WTC11 (cell line): ENCODE data around the gene COX7B2. TPM values are rescaled to one million over a fixed set of nuclear protein-coding genes. Genes with fewer than 3 reads are reported as not detected.

Experiments used
- ATAC-seq: fragments of 200-7000 bp; cut with Tn5 transposase; 2 replicates; pipeline ENCODE4 v1.10.0; 2021; ENCODE audit warnings: mild to moderate bottlenecking, moderate library complexity
- CTCF ChIA-PET: fragments of 300-600 bp; sonication (Branson Sonifier 250); formaldehyde crosslinking; loops from one replicate; lab custom pipeline; 2021; ENCODE audit warnings: antibody characterized with exemption; lab: Charles Lee
- POLR2A ChIA-PET: fragments of 350-600 bp; sonication (Branson Sonifier 250); formaldehyde crosslinking; loops from one replicate; lab custom pipeline; 2021; ENCODE audit warnings: antibody characterized with exemption; lab: Charles Lee
- DNase-seq: peaks from one replicate; pipeline ENCODE4 v3.0.0; 2021; ENCODE audit warnings: low spot score
- H3K27ac Mint-ChIP-seq: 2 replicates; pipeline ENCODE4 v1.8.0; 2021; ENCODE audit warnings: mixed read lengths
- H3K27me3 Mint-ChIP-seq: 2 replicates; pipeline ENCODE4 v1.8.0; 2021; ENCODE audit warnings: low read depth, mild to moderate bottlenecking, moderate library complexity, mixed read lengths
- H3K36me3 Mint-ChIP-seq: 2 replicates; pipeline ENCODE4 v1.8.0; 2021; ENCODE audit warnings: mixed read lengths
- H3K4me1 Mint-ChIP-seq: 2 replicates; pipeline ENCODE4 v1.8.0; 2022; ENCODE audit warnings: mixed read lengths
- H3K4me3 Mint-ChIP-seq: 2 replicates; pipeline ENCODE4 v1.8.0; 2021; ENCODE audit warnings: mild to moderate bottlenecking, moderate library complexity, mixed read lengths
- H3K9me3 Mint-ChIP-seq: 2 replicates; pipeline ENCODE4 v1.8.0; 2021; ENCODE audit warnings: mixed read lengths
- CREB1 ChIP-seq: sonication (generic); formaldehyde crosslinking; IDR thresholded peaks from 2 replicates; pipeline ENCODE4 v1.8.0; 2023; ENCODE audit warnings: mild to moderate bottlenecking, missing genetic modification reagents
- CREM ChIP-seq: sonication (generic); formaldehyde crosslinking; IDR thresholded peaks from 2 replicates; pipeline ENCODE4 v1.8.1; 2022; ENCODE audit warnings: mild to moderate bottlenecking, missing genetic modification reagents, moderate library complexity
- CTCF ChIP-seq: fragments of 200-600 bp; IDR thresholded peaks from 2 replicates; pipeline ENCODE4 v1.8.0; 2022; ENCODE audit warnings: antibody characterized with exemption
- FOXJ3 ChIP-seq: sonication (generic); formaldehyde crosslinking; IDR thresholded peaks from 2 replicates; pipeline ENCODE4 v1.9.0; 2021; ENCODE audit warnings: missing genetic modification reagents, mild to moderate bottlenecking, borderline replicate concordance
- HMGA2 ChIP-seq: fragments of 250-450 bp; sonication (Bioruptor Pico); IDR thresholded peaks from 2 replicates; pipeline ENCODE4 v1.4.0; 2021; ENCODE audit warnings: mild to moderate bottlenecking, moderate library complexity
- JUN ChIP-seq: sonication (generic); formaldehyde crosslinking; IDR thresholded peaks from 2 replicates; pipeline ENCODE4 v1.8.0; 2023; ENCODE audit warnings: mild to moderate bottlenecking, missing genetic modification reagents
- NR3C1 ChIP-seq: sonication (generic); formaldehyde crosslinking; conservative IDR thresholded peaks from 2 replicates; pipeline ENCODE4 v1.8.1; 2023; ENCODE audit warnings: low read depth, mild to moderate bottlenecking, missing genetic modification reagents
- PREB ChIP-seq: sonication (generic); formaldehyde crosslinking; IDR thresholded peaks from 2 replicates; pipeline ENCODE4 v1.8.1; 2022; ENCODE audit warnings: mild to moderate bottlenecking, missing genetic modification reagents, moderate library complexity, borderline replicate concordance
- RELA ChIP-seq: sonication (generic); formaldehyde crosslinking; IDR thresholded peaks from 2 replicates; pipeline ENCODE4 v1.8.1; 2022; ENCODE audit warnings: missing genetic modification reagents, mild to moderate bottlenecking, borderline replicate concordance
- SOX15 ChIP-seq: fragments of 250-450 bp; sonication (Bioruptor Pico); IDR thresholded peaks from 2 replicates; pipeline ENCODE4 v1.9.0; 2021; ENCODE audit warnings: mild to moderate bottlenecking
- TEAD4 ChIP-seq: sonication (generic); formaldehyde crosslinking; IDR thresholded peaks from 2 replicates; pipeline ENCODE4 v1.8.0; 2022; ENCODE audit warnings: mild to moderate bottlenecking, missing genetic modification reagents
- TP53 ChIP-seq: sonication (generic); formaldehyde crosslinking; IDR thresholded peaks from 2 replicates; pipeline ENCODE4 v1.8.1; 2023; ENCODE audit warnings: mild to moderate bottlenecking, missing genetic modification reagents
- ZBTB21 ChIP-seq: sonication (generic); formaldehyde crosslinking; IDR thresholded peaks from 2 replicates; pipeline ENCODE4 v1.8.1; 2023; ENCODE audit warnings: mild to moderate bottlenecking, missing genetic modification reagents, borderline replicate concordance
- ZNF263 ChIP-seq: sonication (generic); formaldehyde crosslinking; IDR thresholded peaks from 2 replicates; pipeline ENCODE4 v1.8.1; 2022; ENCODE audit warnings: low read depth, mild to moderate bottlenecking, moderate library complexity, missing genetic modification reagents
- ZNF416 ChIP-seq: fragments of 250-450 bp; sonication (Bioruptor Pico); IDR thresholded peaks from 2 replicates; pipeline ENCODE4 v1.9.0; 2021; ENCODE audit warnings: mild to moderate bottlenecking, inconsistent platforms
- ZNF425 ChIP-seq: fragments of 250-450 bp; sonication (Bioruptor Pico); conservative IDR thresholded peaks from 2 replicates; pipeline ENCODE4 v1.9.0; 2021; ENCODE audit warnings: mild to moderate bottlenecking
- ZNF532 ChIP-seq: fragments of 250-450 bp; sonication (Bioruptor Pico); IDR thresholded peaks from 2 replicates; pipeline ENCODE4 v1.9.0; 2021; ENCODE audit warnings: mild to moderate bottlenecking, borderline replicate concordance
- ZSCAN18 ChIP-seq: fragments of 250-450 bp; sonication (Bioruptor Pico); IDR thresholded peaks from 2 replicates; pipeline ENCODE4 v2.1.2; 2022; ENCODE audit warnings: mild to moderate bottlenecking, moderate library complexity
- total RNA-seq: library from RNA; stranded (reverse); gene quantifications from 3 replicates; pipeline ENCODE4 v1.2.3, GENCODE V29; 2021

Gene COX7B2
- total RNA-seq, 1 experiment from 2014 or later: not detected

GRCh38 chr4:46952451-46952850 lies 43.4 kb upstream of the COX7B2 start:
- Mint-ChIP-seq H3K27me3 (no peaks in the 10 kb centered on the region; the same call in 1 of the 2 replicates), H3K36me3 (no peaks in the 10 kb centered on the region), H3K4me1 (no peaks in the 10 kb centered on the region), H3K27ac (no peak overlapping the region), H3K9me3 (no peaks in the 10 kb centered on the region), H3K4me3 (no peak overlapping the region)
- ATAC-seq: no peak
- CTCF ChIA-PET: no interaction called here
- no peak for TF ChIP-seq ZNF532 (CRISPR knock-in tag)
- TF ChIP-seq CTCF: no peak
- TF ChIP-seq ZNF425 (CRISPR knock-in tag): no peak
- TF ChIP-seq ZSCAN18: no peak
- TF ChIP-seq TP53 (CRISPR knock-in tag): no peak
- no peak for TF ChIP-seq HMGA2 (CRISPR knock-in tag)
- no peak for TF ChIP-seq CREB1
- TF ChIP-seq RELA: no peak
- no peak for TF ChIP-seq NR3C1 (CRISPR knock-in tag)
- no peak for TF ChIP-seq JUN (CRISPR knock-in tag)
- no peak for TF ChIP-seq FOXJ3 (CRISPR knock-in tag)
- no peak for TF ChIP-seq CREM (CRISPR knock-in tag)
- no peak for TF ChIP-seq ZBTB21
- TF ChIP-seq ZNF263 (CRISPR knock-in tag): no peak
- POLR2A ChIA-PET: no interaction called here
- DNase-seq: no peak

GRCh38 chr4:46950826-46951225 lies 41.8 kb upstream of the COX7B2 start:
- POLR2A ChIA-PET: no interaction called here
- no peaks in the 10 kb centered on the region; the same call in 1 of the 2 replicates for H3K27me3 Mint-ChIP-seq
- H3K9me3 Mint-ChIP-seq: no peaks in the 10 kb centered on the region
- H3K36me3 Mint-ChIP-seq: no peaks in the 10 kb centered on the region
- no peak overlapping the region for H3K4me3 Mint-ChIP-seq
- no peaks in the 10 kb centered on the region for H3K4me1 Mint-ChIP-seq
- no peak for ATAC-seq
- no peak for TF ChIP-seq ZNF416
- no peak for TF ChIP-seq SOX15 (CRISPR knock-in tag)
- TF ChIP-seq FOXJ3 (CRISPR knock-in tag): no peak
- TF ChIP-seq TEAD4 (CRISPR knock-in tag): no peak
- no peak for TF ChIP-seq PREB
- no peak overlapping the region for H3K27ac Mint-ChIP-seq
- CTCF ChIA-PET: interaction anchor here (1.3 kb wide), 1 partner anchor 82 kb away, joined by 3 read pairs; no protein-coding TSS in a partner anchor
- no peak for DNase-seq
